ENCODE measurements around the gene PTPN6. TPM values are rescaled to one million over a fixed set of nuclear protein-coding genes. Genes with fewer than 3 reads are reported as not detected.

PTPN6 gene
- total and polyA plus RNA-seq, 10 of the 15 experiments (the other 5 are each of a cell fraction or from before 2014, with no cell fraction given), result 229 to 457 (median 370) TPM

DNA sequence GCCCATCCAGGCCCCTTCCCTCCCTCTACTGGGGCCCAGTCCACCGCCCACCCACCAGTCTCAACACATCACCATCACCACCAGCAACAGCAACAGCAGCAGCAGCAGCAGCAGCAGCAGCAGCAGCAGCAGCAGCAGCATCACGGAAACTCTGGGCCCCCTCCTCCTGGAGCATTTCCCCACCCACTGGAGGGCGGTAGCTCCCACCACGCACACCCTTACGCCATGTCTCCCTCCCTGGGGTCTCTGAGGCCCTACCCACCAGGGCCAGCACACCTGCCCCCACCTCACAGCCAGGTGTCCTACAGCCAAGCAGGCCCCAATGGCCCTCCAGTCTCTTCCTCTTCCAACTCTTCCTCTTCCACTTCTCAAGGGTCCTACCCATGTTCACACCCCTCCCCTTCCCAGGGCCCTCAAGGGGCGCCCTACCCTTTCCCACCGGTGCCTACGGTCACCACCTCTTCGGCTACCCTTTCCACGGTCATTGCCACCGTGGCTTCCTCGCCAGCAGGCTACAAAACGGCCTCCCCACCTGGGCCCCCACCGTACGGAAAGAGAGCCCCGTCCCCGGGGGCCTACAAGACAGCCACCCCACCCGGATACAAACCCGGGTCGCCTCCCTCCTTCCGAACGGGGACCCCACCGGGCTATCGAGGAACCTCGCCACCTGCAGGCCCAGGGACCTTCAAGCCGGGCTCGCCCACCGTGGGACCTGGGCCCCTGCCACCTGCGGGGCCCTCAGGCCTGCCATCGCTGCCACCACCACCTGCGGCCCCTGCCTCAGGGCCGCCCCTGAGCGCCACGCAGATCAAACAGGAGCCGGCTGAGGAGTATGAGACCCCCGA lies 14.3 kb upstream of the PTPN6 start (continued):
- TF ChIP-seq, protein P1, sequence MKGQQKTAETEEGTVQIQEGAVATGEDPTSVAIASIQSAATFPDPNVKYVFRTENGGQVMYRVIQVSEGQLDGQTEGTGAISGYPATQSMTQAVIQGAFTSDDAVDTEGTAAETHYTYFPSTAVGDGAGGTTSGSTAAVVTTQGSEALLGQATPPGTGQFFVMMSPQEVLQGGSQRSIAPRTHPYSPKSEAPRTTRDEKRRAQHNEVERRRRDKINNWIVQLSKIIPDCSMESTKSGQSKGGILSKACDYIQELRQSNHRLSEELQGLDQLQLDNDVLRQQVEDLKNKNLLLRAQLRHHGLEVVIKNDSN (IDR thresholded peaks at IDR 0.05; ENCODE audit: borderline replicate concordance, extremely low read length, insufficient read depth, low read depth, low read length), result no peak
- TF ChIP-seq TCF12 (IDR thresholded peaks at IDR 0.05; ENCODE audit: low read depth, low read length) (0 out of 2 replicates have a peak, but pooled peaks have one; percentile 11), PAX8 (IDR thresholded peaks at IDR 0.05) (no peak), GABPA (IDR thresholded peaks at IDR 0.05; ENCODE audit: low read depth) (no peak), ASH2L (IDR thresholded peaks at IDR 0.05; ENCODE audit: borderline replicate concordance, low read depth) (no peak), BACH1 (IDR thresholded peaks at IDR 0.05; ENCODE audit: borderline replicate concordance) (peak; percentile 18; the same call in 1 of the 2 replicates), SIN3A (IDR thresholded peaks at IDR 0.05; ENCODE audit: low read depth, low read length) (no peak), SMC3 (IDR thresholded peaks at IDR 0.05; ENCODE audit: borderline replicate concordance, low read length) (no peak)
- TF ChIP-seq, protein P2, sequence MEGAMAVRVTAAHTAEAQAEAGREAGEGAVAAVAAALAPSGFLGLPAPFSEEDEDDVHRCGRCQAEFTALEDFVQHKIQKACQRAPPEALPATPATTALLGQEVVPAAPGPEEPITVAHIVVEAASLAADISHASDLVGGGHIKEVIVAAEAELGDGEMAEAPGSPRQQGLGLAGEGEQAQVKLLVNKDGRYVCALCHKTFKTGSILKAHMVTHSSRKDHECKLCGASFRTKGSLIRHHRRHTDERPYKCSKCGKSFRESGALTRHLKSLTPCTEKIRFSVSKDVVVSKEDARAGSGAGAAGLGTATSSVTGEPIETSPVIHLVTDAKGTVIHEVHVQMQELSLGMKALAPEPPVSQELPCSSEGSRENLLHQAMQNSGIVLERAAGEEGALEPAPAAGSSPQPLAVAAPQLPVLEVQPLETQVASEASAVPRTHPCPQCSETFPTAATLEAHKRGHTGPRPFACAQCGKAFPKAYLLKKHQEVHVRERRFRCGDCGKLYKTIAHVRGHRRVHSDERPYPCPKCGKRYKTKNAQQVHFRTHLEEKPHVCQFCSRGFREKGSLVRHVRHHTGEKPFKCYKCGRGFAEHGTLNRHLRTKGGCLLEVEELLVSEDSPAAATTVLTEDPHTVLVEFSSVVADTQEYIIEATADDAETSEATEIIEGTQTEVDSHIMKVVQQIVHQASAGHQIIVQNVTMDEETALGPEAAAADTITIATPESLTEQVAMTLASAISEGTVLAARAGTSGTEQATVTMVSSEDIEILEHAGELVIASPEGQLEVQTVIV (IDR thresholded peaks at IDR 0.05; ENCODE audit: borderline replicate concordance, partially characterized antibody), result no peak
- TF ChIP-seq, protein P3, sequence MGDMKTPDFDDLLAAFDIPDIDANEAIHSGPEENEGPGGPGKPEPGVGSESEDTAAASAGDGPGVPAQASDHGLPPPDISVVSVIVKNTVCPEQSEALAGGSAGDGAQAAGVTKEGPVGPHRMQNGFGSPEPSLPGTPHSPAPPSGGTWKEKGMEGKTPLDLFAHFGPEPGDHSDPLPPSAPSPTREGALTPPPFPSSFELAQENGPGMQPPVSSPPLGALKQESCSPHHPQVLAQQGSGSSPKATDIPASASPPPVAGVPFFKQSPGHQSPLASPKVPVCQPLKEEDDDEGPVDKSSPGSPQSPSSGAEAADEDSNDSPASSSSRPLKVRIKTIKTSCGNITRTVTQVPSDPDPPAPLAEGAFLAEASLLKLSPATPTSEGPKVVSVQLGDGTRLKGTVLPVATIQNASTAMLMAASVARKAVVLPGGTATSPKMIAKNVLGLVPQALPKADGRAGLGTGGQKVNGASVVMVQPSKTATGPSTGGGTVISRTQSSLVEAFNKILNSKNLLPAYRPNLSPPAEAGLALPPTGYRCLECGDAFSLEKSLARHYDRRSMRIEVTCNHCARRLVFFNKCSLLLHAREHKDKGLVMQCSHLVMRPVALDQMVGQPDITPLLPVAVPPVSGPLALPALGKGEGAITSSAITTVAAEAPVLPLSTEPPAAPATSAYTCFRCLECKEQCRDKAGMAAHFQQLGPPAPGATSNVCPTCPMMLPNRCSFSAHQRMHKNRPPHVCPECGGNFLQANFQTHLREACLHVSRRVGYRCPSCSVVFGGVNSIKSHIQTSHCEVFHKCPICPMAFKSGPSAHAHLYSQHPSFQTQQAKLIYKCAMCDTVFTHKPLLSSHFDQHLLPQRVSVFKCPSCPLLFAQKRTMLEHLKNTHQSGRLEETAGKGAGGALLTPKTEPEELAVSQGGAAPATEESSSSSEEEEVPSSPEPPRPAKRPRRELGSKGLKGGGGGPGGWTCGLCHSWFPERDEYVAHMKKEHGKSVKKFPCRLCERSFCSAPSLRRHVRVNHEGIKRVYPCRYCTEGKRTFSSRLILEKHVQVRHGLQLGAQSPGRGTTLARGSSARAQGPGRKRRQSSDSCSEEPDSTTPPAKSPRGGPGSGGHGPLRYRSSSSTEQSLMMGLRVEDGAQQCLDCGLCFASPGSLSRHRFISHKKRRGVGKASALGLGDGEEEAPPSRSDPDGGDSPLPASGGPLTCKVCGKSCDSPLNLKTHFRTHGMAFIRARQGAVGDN (IDR thresholded peaks at IDR 0.05), result no peak

All from GM12878 (cell line).